Uterus (tissue), 2 donors: ENCODE measurements around the gene KLHL7.
A peak's percentile ranks its signal among the peaks of the same experiment; 100 is the strongest.

Experiments
- POLR2A ChIP-seq, 2 donors: fragments of 450-650 bp; IDR thresholded peaks; one replicate each; pipeline ENCODE4 v1.6.1; 2016; ENCODE audit warnings: antibody characterized with exemption in 2 of 2, mild to moderate bottlenecking in 1 of 2, moderate library complexity in 1 of 2
- TF ChIP-seq, protein P1 (sequence below), 4 experiments: fragments of 200-600 bp in 2 of 4; fragments of 450-650 bp in 2 of 4; sonication (generic) in 2 of 4; IDR thresholded peaks; one replicate each; pipeline ENCODE4 v1.5.1; 2016 to 2019; ENCODE audit warnings: antibody characterized with exemption in 4 of 4, mild to moderate bottlenecking in 2 of 4, moderate library complexity in 1 of 4

DNA sequence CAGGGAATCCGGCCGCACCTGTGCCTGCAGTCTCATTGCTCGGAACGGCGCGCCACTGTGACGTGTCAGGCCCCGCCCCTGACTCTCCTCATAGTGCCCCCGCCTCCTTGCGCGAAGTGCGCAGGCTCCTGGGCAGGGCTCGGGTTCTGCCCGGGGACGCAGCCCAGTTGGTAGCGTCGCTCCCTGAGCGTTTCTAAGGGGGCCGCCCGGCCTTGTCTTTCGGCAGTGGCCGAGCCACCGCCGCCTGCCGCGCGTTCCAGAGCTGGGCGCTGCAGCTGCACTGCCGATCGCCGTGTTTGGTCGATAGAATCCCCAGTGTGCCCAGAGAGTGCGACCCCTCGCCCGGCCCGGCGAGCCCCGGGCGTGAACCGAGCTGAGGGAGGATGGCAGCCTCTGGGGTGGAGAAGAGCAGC is at the start of gene KLHL7:
- TF ChIP-seq, protein P1, sequence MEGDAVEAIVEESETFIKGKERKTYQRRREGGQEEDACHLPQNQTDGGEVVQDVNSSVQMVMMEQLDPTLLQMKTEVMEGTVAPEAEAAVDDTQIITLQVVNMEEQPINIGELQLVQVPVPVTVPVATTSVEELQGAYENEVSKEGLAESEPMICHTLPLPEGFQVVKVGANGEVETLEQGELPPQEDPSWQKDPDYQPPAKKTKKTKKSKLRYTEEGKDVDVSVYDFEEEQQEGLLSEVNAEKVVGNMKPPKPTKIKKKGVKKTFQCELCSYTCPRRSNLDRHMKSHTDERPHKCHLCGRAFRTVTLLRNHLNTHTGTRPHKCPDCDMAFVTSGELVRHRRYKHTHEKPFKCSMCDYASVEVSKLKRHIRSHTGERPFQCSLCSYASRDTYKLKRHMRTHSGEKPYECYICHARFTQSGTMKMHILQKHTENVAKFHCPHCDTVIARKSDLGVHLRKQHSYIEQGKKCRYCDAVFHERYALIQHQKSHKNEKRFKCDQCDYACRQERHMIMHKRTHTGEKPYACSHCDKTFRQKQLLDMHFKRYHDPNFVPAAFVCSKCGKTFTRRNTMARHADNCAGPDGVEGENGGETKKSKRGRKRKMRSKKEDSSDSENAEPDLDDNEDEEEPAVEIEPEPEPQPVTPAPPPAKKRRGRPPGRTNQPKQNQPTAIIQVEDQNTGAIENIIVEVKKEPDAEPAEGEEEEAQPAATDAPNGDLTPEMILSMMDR (IDR thresholded peaks at IDR 0.05) = peak in 2 of 4 experiments; percentile 4 to 16
- TF ChIP-seq POLR2A (IDR thresholded peaks at IDR 0.05) = peak; percentile 92 to 94
